Esophagus mucosa (tissue), 1 donor: Measurements from ENCODE around the gene UNC119B. TPM values are rescaled to one million over a fixed set of nuclear protein-coding genes. Genes with fewer than 3 reads are reported as not detected.
"Not testable (repeated sequence)": the region's sequence is repeated elsewhere in the genome, so short reads cannot be mapped to it uniquely, and the experiment has no call there.

Experiments used
- ATAC-seq: fragments of 200-7000 bp; cut with Tn5 transposase; one replicate; pipeline ENCODE4 v1.9.1; 2020
- total RNA-seq: library from RNA; stranded (reverse); gene quantifications from one replicate; pipeline ENCODE4 v1.2.4, GENCODE V29; 2023
- donor health status: DM: yes; HTN: yes; CAD: no.

The UNC119B gene
- total RNA-seq, 1 donor from 2014 or later, result 14.7 TPM

- peak; percentile 67 for ATAC-seq
These were observed 10.2 kb downstream of the UNC119B start for GRCh38 chr12:120720234-120720986.

GRCh38 chr12:120720987-120721801, 10.9 kb downstream of the UNC119B start:
- no peak for ATAC-seq

GRCh38 chr12:120721866-120722265, 11.6 kb downstream of the UNC119B start:
- ATAC-seq, result no peak

- no peak for ATAC-seq
These were observed 12.5 kb downstream of the UNC119B start for GRCh38 chr12:120722784-120723183.

GRCh38 chr12:120724720-120725119, 14.5 kb downstream of the UNC119B start:
- ATAC-seq, result no peak

GRCh38 chr12:120725151-120725658, 14.9 kb downstream of the UNC119B start:
- no peak for ATAC-seq

- peak; percentile 97 for ATAC-seq
These were observed 15.6 kb downstream of the UNC119B start, which contains the start of gene ACADS for GRCh38 chr12:120725659-120726509. TSS of gene ACADS (plus strand) at chr12:120725826. CDS start at chr12:120725886, 60 bp downstream.

- ATAC-seq, result no peak
These were observed 16.2 kb downstream of the UNC119B start for GRCh38 chr12:120726510-120726793.

- no peak for ATAC-seq
These were observed 16.7 kb downstream of the UNC119B start for GRCh38 chr12:120726961-120727360.

- not testable (repeated sequence) for ATAC-seq
These were observed 21.9 kb downstream of the UNC119B start for GRCh38 chr12:120732198-120732597.

GRCh38 chr12:120733574-120733973, 23.3 kb downstream of the UNC119B start:
- no peak for ATAC-seq

- ATAC-seq, result no peak
These were observed 24.0 kb downstream of the UNC119B start for GRCh38 chr12:120734210-120734609.

- ATAC-seq, result peak; percentile 31
These were observed 24.9 kb downstream of the UNC119B start for GRCh38 chr12:120735181-120735580.

- no peak for ATAC-seq
These were observed 26.4 kb downstream of the UNC119B start for GRCh38 chr12:120736404-120737331.

GRCh38 chr12:120737557-120738251, 27.4 kb downstream of the UNC119B start:
- ATAC-seq, result no peak

GRCh38 chr12:120738252-120739030, 28.2 kb downstream of the UNC119B start:
- no peak for ATAC-seq

- ATAC-seq, result no peak
These were observed 28.9 kb downstream of the UNC119B start for GRCh38 chr12:120739031-120739762.

GRCh38 chr12:120739821-120740613, 29.8 kb downstream of the UNC119B start:
- no peak for ATAC-seq
